ENCODE data around the gene PTER.
A peak's percentile ranks its signal among the peaks of the same experiment; 100 is the strongest.

The PTER gene
- total RNA-seq = 30.7 to 37.9 reads per million in 2 donors

DNA sequence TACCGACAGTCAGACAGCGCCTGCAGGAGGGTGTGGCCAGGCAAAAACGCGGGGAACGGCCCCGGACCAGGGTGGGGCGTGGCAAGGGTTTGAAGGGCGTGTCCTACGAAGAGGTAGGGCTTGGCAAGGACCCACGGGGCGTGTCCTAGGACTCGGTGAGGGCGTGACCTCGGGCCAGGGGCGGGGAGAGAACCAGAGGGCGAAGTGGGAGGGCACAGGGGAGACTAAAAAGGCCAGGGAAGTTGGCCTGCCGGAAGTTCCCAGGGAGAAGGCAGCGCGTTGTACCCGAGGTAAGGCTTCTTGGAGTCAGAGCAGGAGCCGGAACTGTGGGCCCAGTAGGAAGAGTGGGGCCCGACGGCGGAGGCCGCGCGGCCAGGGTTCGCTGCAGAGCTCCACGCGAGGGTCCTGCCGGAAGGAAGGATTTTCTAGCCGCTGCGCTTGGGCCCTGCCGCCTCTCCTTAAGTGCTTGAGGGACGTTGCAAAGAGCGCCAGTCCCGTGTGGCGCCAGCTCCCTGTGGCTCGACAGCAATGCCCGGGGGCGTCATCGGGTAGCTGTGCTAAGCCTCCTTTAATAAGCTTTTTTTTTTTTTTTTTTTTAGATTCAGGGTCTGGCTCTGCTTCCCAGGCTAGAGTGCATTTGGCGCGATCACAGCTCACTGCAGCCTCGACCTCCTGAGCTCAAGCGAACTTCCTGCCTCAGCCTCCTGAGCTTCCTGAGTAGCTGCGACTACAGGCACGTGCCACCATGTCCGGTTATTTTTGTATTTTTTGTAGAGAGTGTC, at the start of gene PTER:
TSS of gene PTER (plus strand) at position 253 of the 782 bp plus-strand sequence. CDS start 47,375 bp downstream, outside the sequence.
- DNase-seq = peak; percentile 80

DNA sequence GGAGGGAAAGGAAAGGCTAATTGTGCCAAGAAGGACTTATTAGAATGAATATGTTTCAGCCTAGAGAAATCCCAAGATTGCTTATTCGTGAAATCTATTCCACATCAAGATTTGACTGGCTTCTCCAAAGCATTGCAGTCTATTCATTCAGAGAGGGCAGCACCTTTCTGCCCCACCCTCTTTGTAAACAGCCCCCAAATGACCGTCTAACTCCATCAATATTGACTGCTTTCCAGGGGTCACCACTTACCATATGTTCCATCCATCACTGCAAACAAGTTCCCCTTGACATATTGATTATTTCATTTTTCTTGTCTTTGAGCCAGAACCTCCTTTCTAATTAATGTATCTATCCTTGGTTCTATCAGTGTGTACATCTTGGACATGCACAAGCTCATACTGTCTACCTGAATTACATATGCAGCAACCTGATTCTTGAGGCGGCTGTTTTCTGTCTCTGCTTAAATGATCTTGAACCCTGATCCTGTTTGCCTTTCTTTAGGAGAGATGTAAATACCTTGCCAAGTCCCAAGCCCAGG, 44.2 kb upstream of the PTER start:
- no peak for DNase-seq

DNA sequence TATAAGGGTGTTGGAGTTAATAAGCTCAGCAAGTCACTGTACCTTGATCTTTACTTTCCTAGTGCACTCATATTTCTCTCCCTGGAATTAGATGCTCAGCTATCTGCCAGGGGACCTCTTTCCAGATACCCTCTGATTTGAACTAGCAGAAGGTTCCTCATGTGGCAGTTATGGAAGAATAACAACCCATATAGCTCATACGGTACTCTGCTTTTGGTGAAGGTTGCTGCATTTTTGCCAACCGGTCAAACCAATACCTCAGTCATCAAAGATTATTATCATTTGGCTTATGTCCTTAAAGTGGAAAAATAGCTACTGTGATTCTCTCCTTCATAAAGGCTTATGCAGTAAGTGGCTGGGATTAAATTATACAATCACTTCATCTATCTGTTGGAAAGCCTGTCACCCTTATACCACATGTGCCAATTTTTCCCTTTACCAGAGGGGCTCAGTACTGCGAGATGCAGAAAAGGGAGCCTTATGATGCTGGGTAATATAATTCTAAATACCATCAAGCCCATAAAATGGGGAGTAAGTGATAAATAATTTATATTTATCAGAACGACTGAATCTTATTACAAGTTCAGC, 43.4 kb upstream of the PTER start:
- DNase-seq = no peak

GRCh38 chr10:16401416-16401815, 35.4 kb upstream of the PTER start:
- DNase-seq = no peak

DNA sequence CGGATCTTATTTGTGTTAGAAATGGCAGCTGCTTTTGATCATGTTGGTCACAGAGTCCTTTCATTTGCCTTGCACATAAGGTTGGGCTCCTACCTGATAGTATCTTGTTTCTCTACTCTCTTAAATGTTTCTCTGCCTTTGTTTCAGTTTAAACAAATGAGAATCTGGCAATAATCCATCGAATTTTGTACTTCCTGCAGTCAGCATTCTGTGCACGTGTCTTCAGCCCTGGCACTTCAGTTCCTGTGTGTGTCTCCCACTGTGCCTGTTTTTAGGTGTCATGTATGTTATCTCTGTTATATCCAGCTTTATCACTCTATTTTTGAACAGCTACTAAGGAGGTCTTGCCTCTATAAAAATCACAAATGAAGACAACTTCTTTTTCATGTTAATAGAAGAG, 28.4 kb upstream of the PTER start:
- DNase-seq = no peak

- no peak for DNase-seq
Measured at GRCh38 chr10:16417341-16417740, 19.5 kb upstream of the PTER start.

DNA sequence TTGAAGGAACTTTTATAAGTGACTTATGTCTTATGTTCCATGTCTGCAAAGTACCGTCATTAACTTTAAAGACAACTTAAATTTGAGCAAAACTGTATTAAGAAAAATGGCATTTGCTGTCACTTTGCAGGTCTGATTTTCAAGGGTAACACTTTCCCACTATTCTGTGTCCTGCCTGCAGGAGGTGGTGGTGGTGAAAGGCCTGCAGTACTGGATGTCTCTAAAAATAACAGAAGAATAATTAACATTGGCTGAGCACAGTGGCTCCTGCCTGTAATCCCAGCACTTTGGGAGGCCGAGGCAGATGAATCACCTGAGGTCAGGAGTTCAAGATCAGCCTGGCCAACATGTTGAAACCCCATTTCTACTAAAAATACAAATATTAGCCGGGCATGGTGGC, 13.2 kb upstream of the PTER start:
- no peak for DNase-seq

DNA sequence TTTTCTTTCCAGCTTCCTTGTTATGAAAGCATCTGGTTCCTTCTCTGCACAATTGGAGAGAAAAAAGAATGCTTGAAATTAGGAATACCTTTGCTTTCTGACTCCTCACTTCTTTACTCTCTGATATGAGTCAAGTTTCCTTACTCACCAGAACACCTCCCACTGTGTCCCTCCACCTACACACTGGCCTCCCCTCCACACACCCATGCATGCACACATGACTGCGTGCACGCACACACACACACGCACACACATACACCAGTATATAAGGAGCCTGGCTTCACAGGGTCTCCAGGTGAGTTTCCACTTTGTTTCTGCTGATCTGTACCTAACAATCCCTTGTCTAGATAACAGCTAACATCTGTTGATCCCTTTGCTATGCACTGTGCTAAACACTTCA, 11.4 kb upstream of the PTER start:
- DNase-seq = no peak

DNA sequence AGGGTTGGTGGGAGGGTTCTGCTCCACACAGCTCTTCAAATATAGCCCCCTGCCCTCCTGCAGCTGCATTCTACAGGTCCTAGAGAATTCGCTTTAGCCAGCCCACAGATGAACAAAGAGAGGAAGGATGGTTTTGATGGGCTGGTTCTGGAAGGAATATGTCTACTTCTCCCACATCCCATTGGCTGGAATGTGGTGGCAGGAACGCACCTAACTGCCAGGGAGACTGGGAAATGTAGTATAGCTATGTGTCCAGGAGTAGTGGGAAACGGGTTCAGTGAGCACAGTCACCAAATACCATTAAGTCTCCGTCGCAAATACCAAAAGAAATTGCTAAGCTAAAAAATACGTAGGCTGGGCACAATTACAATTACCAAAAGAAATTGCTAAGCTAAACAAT, 7.3 kb upstream of the PTER start:
- DNase-seq = no peak

DNA sequence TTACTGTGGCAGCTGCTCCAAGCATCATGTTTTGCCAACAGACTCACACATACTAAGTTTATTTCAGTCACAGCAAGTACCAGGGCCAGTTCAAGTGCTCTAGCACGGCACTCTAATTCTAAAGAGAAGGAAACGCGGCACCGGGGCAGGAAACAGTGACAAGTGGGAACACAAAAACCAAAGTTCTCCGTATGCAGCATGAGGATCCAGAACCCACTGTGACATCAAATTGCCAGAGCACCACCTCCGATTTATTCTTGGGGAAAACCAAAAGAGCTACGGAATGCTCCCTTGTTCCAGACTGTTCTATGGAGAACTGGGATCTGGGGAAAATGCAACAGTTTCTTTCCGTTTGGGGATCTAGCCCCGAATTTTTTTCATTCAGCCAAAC, 448 bp upstream of the PTER start:
- DNase-seq = no peak

GRCh38 chr10:16437540-16437894, 707 bp downstream of the PTER start:
- DNase-seq = no peak

- DNase-seq = no peak
Measured at GRCh38 chr10:16439295-16439694, 2.5 kb downstream of the PTER start.

DNA sequence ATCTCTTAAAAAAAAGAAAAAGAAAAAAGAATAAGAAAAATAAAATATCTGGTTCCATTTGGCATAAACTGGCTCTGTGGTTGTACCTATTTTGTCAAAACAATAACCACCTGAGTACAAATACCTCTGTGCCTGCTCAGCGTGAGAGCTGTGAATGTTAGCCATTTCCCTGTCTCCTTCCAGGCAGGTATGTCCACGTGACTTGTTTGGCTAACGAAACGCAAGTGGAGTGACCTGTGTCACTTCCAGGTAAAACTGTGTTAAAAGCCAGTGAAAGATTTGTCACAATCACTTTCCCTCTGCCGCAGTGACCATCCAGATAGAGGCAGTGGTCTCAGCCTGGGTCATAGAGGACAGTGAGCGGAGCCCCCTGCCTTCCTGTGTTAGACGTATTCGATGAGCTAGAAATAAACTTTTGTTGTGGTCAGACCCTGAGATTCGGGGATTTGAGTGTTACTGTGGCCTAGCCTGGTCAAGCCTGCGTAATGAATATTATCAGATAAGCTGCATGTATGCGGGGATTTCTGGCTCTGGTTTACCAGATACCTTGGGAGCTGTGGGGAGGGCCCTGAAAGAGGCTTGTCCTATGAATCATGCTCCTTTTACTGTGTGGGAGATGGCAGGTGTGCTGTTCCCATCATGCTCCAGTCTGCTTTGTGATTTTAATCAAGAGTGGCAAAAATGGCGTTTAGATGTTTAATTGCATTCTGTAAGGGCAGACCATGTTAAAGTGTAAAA, 3.8 kb downstream of the PTER start:
- DNase-seq = no peak

- no peak for DNase-seq
Measured at GRCh38 chr10:16441173-16441840, 4.5 kb downstream of the PTER start.

DNA sequence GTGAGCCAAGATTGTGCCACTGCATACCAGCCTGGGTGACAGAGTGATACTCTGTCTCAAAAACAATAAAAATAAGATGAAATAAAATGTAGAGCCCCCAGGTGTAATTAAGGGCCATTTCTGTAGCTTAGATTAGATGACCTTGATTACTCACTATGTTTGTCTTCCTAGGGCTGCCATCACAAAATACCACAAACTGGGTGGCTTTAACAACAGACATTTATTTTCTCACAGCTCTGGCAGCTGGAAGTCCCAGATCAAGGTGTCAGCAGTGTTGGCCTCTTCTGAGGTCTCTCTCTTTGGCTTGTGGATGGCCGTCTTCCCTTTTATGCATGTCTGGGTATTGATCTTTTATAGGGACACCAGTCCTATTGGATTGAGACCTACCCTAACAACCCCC, 6.1 kb downstream of the PTER start:
- DNase-seq = no peak

- no peak for DNase-seq
Measured at GRCh38 chr10:16445770-16446469, 9.1 kb downstream of the PTER start.

GRCh38 chr10:16449454-16449853, 12.6 kb downstream of the PTER start:
- DNase-seq = no peak

DNA sequence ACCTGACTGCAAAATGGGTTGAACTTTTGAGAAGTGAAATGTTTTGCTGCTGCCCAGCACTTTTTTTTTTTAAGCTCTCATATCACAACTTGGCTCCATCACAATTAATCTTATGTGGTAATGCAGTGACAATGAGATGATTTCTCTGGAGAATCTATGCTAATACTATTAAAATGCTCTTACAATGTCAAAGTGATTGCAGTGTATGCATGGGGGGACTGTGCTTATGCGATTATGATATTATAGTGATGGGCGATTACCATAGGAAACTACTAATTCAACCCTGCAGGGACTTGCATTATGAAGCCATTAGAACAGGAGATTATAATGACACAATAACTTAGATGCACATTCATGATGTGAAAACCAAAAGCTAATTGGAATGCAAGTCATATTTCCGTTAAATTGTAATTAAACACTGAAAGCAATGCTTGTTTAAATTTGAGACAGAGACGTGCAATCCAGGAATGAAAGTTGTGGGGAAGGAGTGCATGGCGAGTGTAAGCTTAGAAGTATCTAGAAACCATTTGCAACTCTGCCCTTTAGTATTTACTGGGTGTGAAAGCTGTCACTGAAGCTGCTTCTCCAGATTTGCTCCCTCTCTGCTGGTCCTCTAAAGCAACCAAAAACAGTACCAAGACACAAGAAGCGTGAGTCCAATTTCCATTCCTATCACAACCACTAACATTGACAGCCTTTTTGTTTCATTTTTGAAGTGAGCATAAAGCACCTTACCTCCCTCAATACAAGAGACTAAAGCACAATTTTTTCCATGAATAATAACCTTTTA, 21.6 kb downstream of the PTER start:
- DNase-seq = no peak

GRCh38 chr10:16459423-16459939, 22.7 kb downstream of the PTER start:
- DNase-seq = no peak

- DNase-seq = no peak
Measured at GRCh38 chr10:16466001-16466400, 29.2 kb downstream of the PTER start.

DNA sequence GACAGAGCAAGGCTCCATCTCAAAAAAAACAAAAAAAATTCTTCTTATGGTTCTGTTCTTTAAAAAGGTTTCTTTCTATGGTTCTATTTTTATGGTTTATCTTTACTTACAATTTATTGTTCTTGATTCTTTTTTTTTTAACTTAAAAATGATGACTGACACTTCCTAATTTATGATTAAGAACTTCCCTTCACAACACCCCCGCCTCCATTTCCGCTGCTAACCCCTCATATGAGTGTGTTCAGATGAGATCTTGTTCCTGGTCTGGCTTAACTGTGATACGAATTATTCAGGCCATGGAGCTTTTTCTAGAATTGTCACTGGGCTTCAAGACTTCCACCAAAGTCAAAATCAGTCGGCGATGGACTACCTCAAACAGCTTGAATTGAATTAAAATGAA, 33.9 kb downstream of the PTER start:
- DNase-seq = no peak

All from activated gamma-delta T cell (primary cell).